Thyroid gland (tissue), 4 donors: ENCODE results near the gene PHTF2. TPM values are rescaled to one million over a fixed set of nuclear protein-coding genes. Genes with fewer than 3 reads are reported as not detected.

Source experiments
- DNase-seq, 2 donors: peaks; one replicate each; pipeline ENCODE4 v3.0.0-alpha.2; 2019
- H3K27ac ChIP-seq, 3 donors: fragments of 200-600 bp; sonication (generic); 1 replicate in 2 of 3; 2 replicates in 1 of 3; pipeline ENCODE4 v1.5.1; 2016 to 2019; ENCODE audit warnings: mild to moderate bottlenecking in 1 of 3, moderate library complexity in 1 of 3
- H3K27me3 ChIP-seq: fragments of 200-600 bp; sonication (generic); one replicate; pipeline ENCODE4 v1.5.1; 2019
- H3K36me3 ChIP-seq, 2 donors: fragments of 200-600 bp; sonication (generic); one replicate each; pipeline ENCODE4 v1.5.1; 2016 to 2019
- H3K4me1 ChIP-seq, 2 donors: fragments of 200-600 bp; sonication (generic); one replicate each; pipeline ENCODE4 v1.5.1; 2017 to 2019
- H3K4me3 ChIP-seq, 3 donors: fragments of 200-600 bp; sonication (generic); replicated peaks in 1 of 3; 1 replicate in 2 of 3; 2 replicates in 1 of 3; pipeline ENCODE4 v1.5.1; 2016; ENCODE audit warnings: mild to moderate bottlenecking in 1 of 3
- H3K9me3 ChIP-seq: fragments of 200-600 bp; sonication (generic); one replicate; pipeline ENCODE4 v1.5.1; 2017
- POLR2A ChIP-seq, 2 donors: fragments of 450-650 bp; IDR thresholded peaks; one replicate each; pipeline ENCODE4 v1.6.1; 2017; ENCODE audit warnings: antibody characterized with exemption in 2 of 2, mild to moderate bottlenecking in 2 of 2, moderate library complexity in 1 of 2
- WGBS, 2 donors: methylation state at CpG; one replicate each; pipeline ENCODE4 v1.1.5; 2017; 5-methylcytosine and 5-hydroxymethylcytosine counted together
- intact Hi-C: fragments of 100-400 bp; cut with DNase I; formaldehyde crosslinking; loops from one replicate; pipeline ENCODE4 v1.15.1; 2023
- total RNA-seq, 4 donors: library from RNA; depleted of rRNA; stranded (reverse); fragments of >200 nt; gene quantifications; one replicate each; pipeline ENCODE4 v1.2.3, GENCODE V29; 2016
- TF ChIP-seq, protein P1 (sequence below), 6 experiments: fragments of 200-600 bp in 3 of 6; fragments of 450-650 bp in 3 of 6; sonication (generic) in 3 of 6; IDR thresholded peaks; one replicate each; pipeline ENCODE4 v1.5.1; 2016 to 2019; ENCODE audit warnings: antibody characterized with exemption in 6 of 6, mild to moderate bottlenecking in 2 of 6, inconsistent platforms in 1 of 6, moderate library complexity in 1 of 6

The PHTF2 gene
- total RNA-seq, 4 donors from 2014 or later: 15.3 to 28.3 (median 25.3) TPM

DNA sequence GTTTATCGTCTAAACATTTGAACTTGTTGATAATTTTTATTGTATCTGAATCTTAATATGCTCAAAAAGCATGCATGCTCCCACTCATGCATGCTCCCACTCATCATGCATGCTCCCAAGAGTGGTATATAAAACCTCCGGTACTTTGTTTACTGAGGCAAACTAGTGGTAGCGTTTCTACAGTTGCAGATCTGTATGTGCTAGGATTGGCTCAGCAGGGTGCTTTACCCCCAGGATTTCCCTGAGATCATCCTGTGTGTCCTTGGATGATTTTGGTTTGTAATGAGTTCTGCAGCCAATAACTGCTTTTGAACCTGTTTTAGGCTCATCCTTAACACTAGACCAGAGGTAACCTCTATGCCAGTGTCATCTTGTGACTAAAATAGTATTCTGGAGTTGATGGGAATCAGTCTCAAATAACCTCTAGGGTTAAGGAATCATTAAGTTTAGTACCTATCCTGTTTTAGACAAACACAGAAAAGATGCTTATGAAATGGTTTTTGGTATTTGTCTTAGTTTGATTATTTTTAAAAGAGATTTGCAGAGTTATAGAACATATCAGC, 40.4 kb downstream of the PHTF2 start:
- intact Hi-C loops: no loop called here
- Histone ChIP-seq H3K9me3 (no peaks in the 10 kb centered on the region), H3K27me3 (no peaks in the 10 kb centered on the region), H3K4me1 (peaks cover 0 to 3% of the 10 kb centered on the region in 2 donors), H3K4me3 (no peak overlapping the region), H3K36me3 (no peaks in the 10 kb centered on the region), H3K27ac (no peak overlapping the region)
- no peak for TF ChIP-seq POLR2A (IDR thresholded peaks at IDR 0.05)
- TF ChIP-seq, protein P1, sequence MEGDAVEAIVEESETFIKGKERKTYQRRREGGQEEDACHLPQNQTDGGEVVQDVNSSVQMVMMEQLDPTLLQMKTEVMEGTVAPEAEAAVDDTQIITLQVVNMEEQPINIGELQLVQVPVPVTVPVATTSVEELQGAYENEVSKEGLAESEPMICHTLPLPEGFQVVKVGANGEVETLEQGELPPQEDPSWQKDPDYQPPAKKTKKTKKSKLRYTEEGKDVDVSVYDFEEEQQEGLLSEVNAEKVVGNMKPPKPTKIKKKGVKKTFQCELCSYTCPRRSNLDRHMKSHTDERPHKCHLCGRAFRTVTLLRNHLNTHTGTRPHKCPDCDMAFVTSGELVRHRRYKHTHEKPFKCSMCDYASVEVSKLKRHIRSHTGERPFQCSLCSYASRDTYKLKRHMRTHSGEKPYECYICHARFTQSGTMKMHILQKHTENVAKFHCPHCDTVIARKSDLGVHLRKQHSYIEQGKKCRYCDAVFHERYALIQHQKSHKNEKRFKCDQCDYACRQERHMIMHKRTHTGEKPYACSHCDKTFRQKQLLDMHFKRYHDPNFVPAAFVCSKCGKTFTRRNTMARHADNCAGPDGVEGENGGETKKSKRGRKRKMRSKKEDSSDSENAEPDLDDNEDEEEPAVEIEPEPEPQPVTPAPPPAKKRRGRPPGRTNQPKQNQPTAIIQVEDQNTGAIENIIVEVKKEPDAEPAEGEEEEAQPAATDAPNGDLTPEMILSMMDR (IDR thresholded peaks at IDR 0.05): no peak
- no peak for DNase-seq
- WGBS, 2 donors: 75 to 78% methylated on average over 3 of the region's 3 CpGs

- no peak for DNase-seq
- no peak overlapping the region for H3K4me3 ChIP-seq
- no peaks in the 10 kb centered on the region for H3K36me3 ChIP-seq
- TF ChIP-seq POLR2A (IDR thresholded peaks at IDR 0.05): no peak
- TF ChIP-seq, protein P1 (IDR thresholded peaks at IDR 0.05): no peak
- no peaks in the 10 kb centered on the region for H3K27me3 ChIP-seq
- intact Hi-C loops: no loop called here
- 92 to 96% methylated on average over 2 of the region's 2 CpGs for WGBS, 2 donors
- no peaks in the 10 kb centered on the region for H3K9me3 ChIP-seq
- H3K4me1 ChIP-seq: peaks cover 0 to 3% of the 10 kb centered on the region in 2 donors
- H3K27ac ChIP-seq: no peak overlapping the region
Observed at GRCh38 chr7:77839919-77840318, 41.3 kb downstream of the PHTF2 start.

GRCh38 chr7:77843194-77843593, 44.6 kb downstream of the PHTF2 start:
- Histone ChIP-seq H3K36me3 (no peaks in the 10 kb centered on the region), H3K4me1 (no peaks in the 10 kb centered on the region), H3K27me3 (no peaks in the 10 kb centered on the region), H3K4me3 (no peak overlapping the region), H3K9me3 (no peaks in the 10 kb centered on the region), H3K27ac (no peak overlapping the region)
- DNase-seq: no peak
- 90 to 95% methylated on average over 2 of the region's 2 CpGs for WGBS, 2 donors
- TF ChIP-seq POLR2A (IDR thresholded peaks at IDR 0.05): no peak
- TF ChIP-seq, protein P1 (IDR thresholded peaks at IDR 0.05): no peak
- intact Hi-C loops: no loop called here

- H3K9me3 ChIP-seq: no peaks in the 10 kb centered on the region
- H3K27ac ChIP-seq: no peak overlapping the region
- no peak overlapping the region for H3K4me3 ChIP-seq
- WGBS, 2 donors: 93 to 95% methylated on average over 8 of the region's 8 CpGs
- H3K36me3 ChIP-seq: no peaks in the 10 kb centered on the region
- intact Hi-C loops: no loop called here
- no peaks in the 10 kb centered on the region for H3K4me1 ChIP-seq
- TF ChIP-seq, protein P1 (IDR thresholded peaks at IDR 0.05): no peak
- TF ChIP-seq POLR2A (IDR thresholded peaks at IDR 0.05): no peak
- no peak for DNase-seq
- no peaks in the 10 kb centered on the region for H3K27me3 ChIP-seq
Observed at GRCh38 chr7:77846317-77847092, 47.9 kb downstream of the PHTF2 start.
